ENCODE results near the gene SLC7A14. TPM values are rescaled to one million over a fixed set of nuclear protein-coding genes. Genes with fewer than 3 reads are reported as not detected.
A peak's percentile ranks its signal among the peaks of the same experiment; 100 is the strongest.

Gene SLC7A14
- total RNA-seq, 1 experiment from 2014 or later = not detected

DNA sequence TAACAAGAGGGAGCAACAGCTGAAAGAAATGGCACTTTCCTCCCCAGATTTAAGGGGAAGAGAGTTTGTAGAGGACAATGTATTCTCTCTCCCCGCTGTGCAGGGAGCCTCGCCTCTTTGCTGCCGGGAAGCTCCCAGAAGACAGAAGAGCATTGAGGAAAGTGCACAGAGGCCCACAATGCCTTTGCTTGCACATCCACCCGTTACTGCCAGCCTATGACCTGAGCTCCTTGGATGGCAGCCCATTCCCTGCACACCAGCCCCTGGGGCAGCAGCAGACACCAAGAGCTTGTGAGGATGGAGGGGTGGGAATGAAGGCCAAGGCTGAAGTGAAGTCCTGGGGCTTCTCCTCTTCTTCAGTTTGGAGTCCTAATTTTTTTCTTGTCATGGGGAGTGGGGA, 100.2 kb downstream of the SLC7A14 start:
- no TSS peak for BruUV-seq (replicated peaks)
- ChIA-PET CTCF (no interaction called here), POLR2A (ENCODE audit: low non-redundant PET) (interaction anchor here (0.6 kb wide), 1 partner anchor 53 kb away, joined by 11 read pairs; no protein-coding TSS in a partner anchor)
- H3K36me3 ChIP-seq (ENCODE audit: insufficient read depth, low read length, poor library complexity, severe bottlenecking) = no peaks in the 10 kb centered on the region
- H3K4me3 ChIP-seq (ENCODE audit: low read depth, low read length, poor library complexity, severe bottlenecking) = no peak overlapping the region
- DNase-seq (ENCODE audit: low spot score) = no peak
- TF ChIP-seq, protein P1, sequence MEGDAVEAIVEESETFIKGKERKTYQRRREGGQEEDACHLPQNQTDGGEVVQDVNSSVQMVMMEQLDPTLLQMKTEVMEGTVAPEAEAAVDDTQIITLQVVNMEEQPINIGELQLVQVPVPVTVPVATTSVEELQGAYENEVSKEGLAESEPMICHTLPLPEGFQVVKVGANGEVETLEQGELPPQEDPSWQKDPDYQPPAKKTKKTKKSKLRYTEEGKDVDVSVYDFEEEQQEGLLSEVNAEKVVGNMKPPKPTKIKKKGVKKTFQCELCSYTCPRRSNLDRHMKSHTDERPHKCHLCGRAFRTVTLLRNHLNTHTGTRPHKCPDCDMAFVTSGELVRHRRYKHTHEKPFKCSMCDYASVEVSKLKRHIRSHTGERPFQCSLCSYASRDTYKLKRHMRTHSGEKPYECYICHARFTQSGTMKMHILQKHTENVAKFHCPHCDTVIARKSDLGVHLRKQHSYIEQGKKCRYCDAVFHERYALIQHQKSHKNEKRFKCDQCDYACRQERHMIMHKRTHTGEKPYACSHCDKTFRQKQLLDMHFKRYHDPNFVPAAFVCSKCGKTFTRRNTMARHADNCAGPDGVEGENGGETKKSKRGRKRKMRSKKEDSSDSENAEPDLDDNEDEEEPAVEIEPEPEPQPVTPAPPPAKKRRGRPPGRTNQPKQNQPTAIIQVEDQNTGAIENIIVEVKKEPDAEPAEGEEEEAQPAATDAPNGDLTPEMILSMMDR (conservative IDR thresholded peaks at IDR 0.05; ENCODE audit: low read depth, low read length) = no peak
- no peak for TF ChIP-seq EZH2 (IDR thresholded peaks at IDR 0.05; ENCODE audit: borderline replicate concordance, low read depth, low read length, poor library complexity, severe bottlenecking)
- no peaks in the 10 kb centered on the region for H3K27me3 ChIP-seq (replicated peaks; ENCODE audit: insufficient read depth, low read depth, low read length, poor library complexity)
- no peaks in the 10 kb centered on the region for H3K4me1 ChIP-seq (ENCODE audit: insufficient read depth, low read length, poor library complexity, severe bottlenecking)
- intact Hi-C loops (cut with micrococcal nuclease; ENCODE audit: unreplicated experiment) = no loop called here
- no peak overlapping the region for H3K27ac ChIP-seq (ENCODE audit: low read depth, low read length, poor library complexity, severe bottlenecking)
- no peaks in the 10 kb centered on the region for H3K9me3 ChIP-seq (ENCODE audit: low read depth, low read length, poor library complexity, severe bottlenecking)

DNA sequence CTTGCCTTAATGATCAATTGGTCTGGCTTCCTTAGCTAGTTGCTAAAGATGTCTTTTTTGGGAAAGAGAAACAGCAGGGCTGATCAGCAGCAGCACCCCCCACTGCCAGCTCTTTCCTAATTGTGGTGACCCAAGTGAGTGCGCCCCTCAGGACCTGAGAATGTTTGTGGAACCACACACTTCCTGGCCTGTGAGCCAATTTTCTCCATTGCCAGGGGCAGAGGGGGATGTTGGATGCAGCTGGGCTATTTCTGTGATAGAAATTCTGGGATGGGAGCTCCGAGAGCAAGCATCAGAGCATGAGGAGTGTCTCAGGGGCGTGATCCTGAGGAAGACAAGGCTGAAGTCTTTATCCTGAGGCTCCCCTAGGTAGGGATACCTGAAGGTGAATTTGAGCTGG, 100.6 kb downstream of the SLC7A14 start:
- no peak overlapping the region for H3K27ac ChIP-seq (ENCODE audit: low read depth, low read length, poor library complexity, severe bottlenecking)
- no peaks in the 10 kb centered on the region for H3K4me1 ChIP-seq (ENCODE audit: insufficient read depth, low read length, poor library complexity, severe bottlenecking)
- TF ChIP-seq EZH2 (IDR thresholded peaks at IDR 0.05; ENCODE audit: borderline replicate concordance, low read depth, low read length, poor library complexity, severe bottlenecking) = no peak
- H3K4me3 ChIP-seq (ENCODE audit: low read depth, low read length, poor library complexity, severe bottlenecking) = no peak overlapping the region
- no peaks in the 10 kb centered on the region for H3K36me3 ChIP-seq (ENCODE audit: insufficient read depth, low read length, poor library complexity, severe bottlenecking)
- H3K27me3 ChIP-seq (replicated peaks; ENCODE audit: insufficient read depth, low read depth, low read length, poor library complexity) = no peaks in the 10 kb centered on the region
- no peak for DNase-seq (ENCODE audit: low spot score)
- no peaks in the 10 kb centered on the region for H3K9me3 ChIP-seq (ENCODE audit: low read depth, low read length, poor library complexity, severe bottlenecking)
- ChIA-PET CTCF (no interaction called here), POLR2A (ENCODE audit: low non-redundant PET) (interaction anchor here (0.6 kb wide), 1 partner anchor 53 kb away, joined by 11 read pairs; no protein-coding TSS in a partner anchor)
- intact Hi-C loops (cut with micrococcal nuclease; ENCODE audit: unreplicated experiment) = no loop called here
- no TSS peak for BruUV-seq (replicated peaks)

DNA sequence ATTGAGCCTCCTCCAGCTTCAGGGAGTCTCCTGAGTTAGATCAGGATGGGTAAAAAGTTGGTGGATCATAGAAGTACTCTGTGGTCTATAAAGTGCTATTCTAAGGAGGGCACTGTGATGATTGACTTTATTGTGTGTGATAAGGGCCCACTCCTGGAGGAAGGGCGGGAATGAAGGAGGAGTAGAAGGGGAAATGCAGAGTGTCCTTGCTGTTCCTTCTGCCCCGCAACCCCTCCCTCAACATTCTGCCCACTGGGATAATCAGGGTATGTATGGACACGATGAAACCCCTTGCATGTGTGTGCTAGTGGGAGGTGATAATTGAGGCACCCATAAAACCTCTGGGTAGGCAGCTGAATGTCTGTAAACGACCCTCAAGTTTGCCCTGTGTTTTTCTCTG, 101.0 kb downstream of the SLC7A14 start:
- Histone ChIP-seq H3K4me3 (ENCODE audit: low read depth, low read length, poor library complexity, severe bottlenecking) (no peak overlapping the region), H3K27me3 (replicated peaks; ENCODE audit: insufficient read depth, low read depth, low read length, poor library complexity) (no peaks in the 10 kb centered on the region), H3K9me3 (ENCODE audit: low read depth, low read length, poor library complexity, severe bottlenecking) (no peaks in the 10 kb centered on the region), H3K36me3 (ENCODE audit: insufficient read depth, low read length, poor library complexity, severe bottlenecking) (no peaks in the 10 kb centered on the region), H3K4me1 (ENCODE audit: insufficient read depth, low read length, poor library complexity, severe bottlenecking) (no peaks in the 10 kb centered on the region), H3K27ac (ENCODE audit: low read depth, low read length, poor library complexity, severe bottlenecking) (no peak overlapping the region)
- no peak for TF ChIP-seq EZH2 (IDR thresholded peaks at IDR 0.05; ENCODE audit: borderline replicate concordance, low read depth, low read length, poor library complexity, severe bottlenecking)
- TF ChIP-seq, protein P1 (conservative IDR thresholded peaks at IDR 0.05; ENCODE audit: low read depth, low read length) = no peak
- no TSS peak for BruUV-seq (replicated peaks)
- POLR2A ChIA-PET (ENCODE audit: low non-redundant PET) = no interaction called here
- intact Hi-C loops (cut with micrococcal nuclease; ENCODE audit: unreplicated experiment) = no loop called here
- DNase-seq (ENCODE audit: low spot score) = no peak
- CTCF ChIA-PET = no interaction called here

DNA sequence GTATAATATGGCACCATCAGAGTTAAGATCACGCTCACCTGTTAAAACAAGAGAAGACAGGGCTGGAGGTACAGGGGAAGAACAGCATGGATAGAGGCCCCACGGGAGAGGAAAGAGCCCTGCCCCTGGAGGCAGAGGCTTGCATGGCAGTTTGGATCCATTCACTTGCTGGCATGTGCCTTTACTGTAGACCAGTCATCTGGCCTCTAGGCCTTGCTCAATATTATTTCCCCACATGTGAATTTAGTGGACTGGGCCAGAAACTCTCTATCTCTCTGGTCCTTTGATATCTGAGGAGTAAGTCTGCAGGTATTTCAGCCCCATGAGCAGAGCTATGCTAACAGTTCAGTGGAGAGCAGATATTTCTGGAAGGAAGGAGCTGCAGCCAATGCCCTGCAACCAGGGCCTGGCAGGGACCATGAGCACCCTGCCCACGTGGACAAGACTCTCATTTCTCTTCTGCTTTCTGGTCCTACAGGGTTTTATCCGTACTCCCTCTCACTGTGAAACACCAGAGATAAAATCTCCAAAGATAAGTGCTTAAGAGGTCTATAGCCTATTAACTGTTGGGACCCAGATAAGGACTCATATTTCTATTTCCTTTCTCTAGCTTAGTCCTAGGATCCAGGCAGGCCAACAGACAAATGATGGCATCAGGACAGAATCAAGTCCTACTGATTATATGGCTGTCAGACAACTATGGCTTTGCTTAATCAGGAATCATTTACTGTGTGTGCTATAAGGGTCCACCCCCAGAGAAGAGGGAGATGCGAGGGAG, 102.2 kb downstream of the SLC7A14 start:
- DNase-seq (ENCODE audit: low spot score) = no peak
- TF ChIP-seq, protein P1 (conservative IDR thresholded peaks at IDR 0.05; ENCODE audit: low read depth, low read length) = peak; percentile 22; the same call in 1 of the 2 replicates
- TF ChIP-seq EZH2 (IDR thresholded peaks at IDR 0.05; ENCODE audit: borderline replicate concordance, low read depth, low read length, poor library complexity, severe bottlenecking) = no peak
- POLR2A ChIA-PET (ENCODE audit: low non-redundant PET) = no interaction called here
- H3K27ac ChIP-seq (ENCODE audit: low read depth, low read length, poor library complexity, severe bottlenecking) = no peak overlapping the region
- no TSS peak for BruUV-seq (replicated peaks)
- intact Hi-C loops (cut with micrococcal nuclease; ENCODE audit: unreplicated experiment) = no loop called here
- CTCF ChIA-PET = no interaction called here
- H3K27me3 ChIP-seq (replicated peaks; ENCODE audit: insufficient read depth, low read depth, low read length, poor library complexity) = no peaks in the 10 kb centered on the region
- H3K4me3 ChIP-seq (ENCODE audit: low read depth, low read length, poor library complexity, severe bottlenecking) = no peak overlapping the region
- no peaks in the 10 kb centered on the region for H3K4me1 ChIP-seq (ENCODE audit: insufficient read depth, low read length, poor library complexity, severe bottlenecking)
- H3K36me3 ChIP-seq (ENCODE audit: insufficient read depth, low read length, poor library complexity, severe bottlenecking) = no peaks in the 10 kb centered on the region
- no peaks in the 10 kb centered on the region for H3K9me3 ChIP-seq (ENCODE audit: low read depth, low read length, poor library complexity, severe bottlenecking)

Measured in A673 (cell line).